ENCODE data around the gene OSBPL10. TPM values are rescaled to one million over a fixed set of nuclear protein-coding genes. Genes with fewer than 3 reads are reported as not detected.

Gene OSBPL10
- total and polyA plus RNA-seq, 8 donors = 1.8 to 37.7 (median 5.9) TPM

GRCh38 chr3:31772272-31772671 is 208.8 kb downstream of the OSBPL10 start:
- Histone ChIP-seq H3K4me3 (no peak overlapping the region), H3K4me1 (peaks cover 0 to 10% (median 0%) of the 10 kb centered on the region in 4 donors), H3K27ac (no peak overlapping the region), H3K27me3 (no peaks in the 10 kb centered on the region), H3K36me3 (no peaks in the 10 kb centered on the region), H3K9me3 (no peaks in the 10 kb centered on the region)
- no peak for DNase-seq
- 76 to 85% (median 83%) methylated on average over 4 of the region's 4 CpGs for WGBS, 5 donors
- intact Hi-C loops (cut with DNase I; ENCODE audit: low total_unique reads) = no loop called here
- TF ChIP-seq POLR2AphosphoS5 (IDR thresholded peaks at IDR 0.05) = no peak
- no peak for TF ChIP-seq CTCF (IDR thresholded peaks at IDR 0.05)
- TF ChIP-seq POLR2A (IDR thresholded peaks at IDR 0.05) = no peak
- TF ChIP-seq EP300 (IDR thresholded peaks at IDR 0.05) = no peak

- WGBS, 5 donors = 75 to 87% (median 75%) methylated on average over 5 of the region's 5 CpGs
- intact Hi-C loops (cut with DNase I; ENCODE audit: low total_unique reads) = no loop called here
Observed at GRCh38 chr3:31770822-31771326, 210.2 kb downstream of the OSBPL10 start.

GRCh38 chr3:31768479-31769125 is 212.5 kb downstream of the OSBPL10 start:
- WGBS, 5 donors = 34 to 43% (median 42%) methylated on average over 6 of the region's 6 CpGs
- intact Hi-C loops (cut with DNase I; ENCODE audit: low total_unique reads) = no loop called here
- no peak for TF ChIP-seq EP300 (IDR thresholded peaks at IDR 0.05)
- TF ChIP-seq POLR2A (IDR thresholded peaks at IDR 0.05) = no peak
- peak in 5 of 7 experiments; percentile 31 to 60 (median 35) for TF ChIP-seq CTCF (IDR thresholded peaks at IDR 0.05)
- peak in 1 of 3 donors; percentile 20 for TF ChIP-seq POLR2AphosphoS5 (IDR thresholded peaks at IDR 0.05)
- Histone ChIP-seq H3K27me3 (no peaks in the 10 kb centered on the region), H3K9me3 (no peaks in the 10 kb centered on the region), H3K36me3 (no peaks in the 10 kb centered on the region), H3K27ac (no peak overlapping the region), H3K4me1 (peaks cover 0 to 10% (median 2%) of the 10 kb centered on the region in 4 donors), H3K4me3 (no peak overlapping the region)
- peak; percentile 58 to 83 for DNase-seq

More at GRCh38 chr3:31770822-31771326, 210.2 kb downstream of the OSBPL10 start:
- Histone ChIP-seq H3K9me3 (no peaks in the 10 kb centered on the region), H3K4me1 (peaks cover 0 to 10% (median 2%) of the 10 kb centered on the region in 4 donors), H3K27me3 (no peaks in the 10 kb centered on the region), H3K36me3 (no peaks in the 10 kb centered on the region), H3K4me3 (no peak overlapping the region), H3K27ac (no peak overlapping the region)
- no peak for DNase-seq
- TF ChIP-seq EP300 (IDR thresholded peaks at IDR 0.05) = no peak
- no peak for TF ChIP-seq POLR2AphosphoS5 (IDR thresholded peaks at IDR 0.05)
- TF ChIP-seq CTCF (IDR thresholded peaks at IDR 0.05) = no peak
- no peak for TF ChIP-seq POLR2A (IDR thresholded peaks at IDR 0.05)

GRCh38 chr3:31767920-31768319 is 213.1 kb downstream of the OSBPL10 start:
- H3K4me3 ChIP-seq = no peak overlapping the region
- TF ChIP-seq EP300 (IDR thresholded peaks at IDR 0.05) = no peak
- no peak for TF ChIP-seq POLR2A (IDR thresholded peaks at IDR 0.05)
- TF ChIP-seq POLR2AphosphoS5 (IDR thresholded peaks at IDR 0.05) = no peak
- no peak for TF ChIP-seq CTCF (IDR thresholded peaks at IDR 0.05)
- no peaks in the 10 kb centered on the region for H3K9me3 ChIP-seq
- H3K27ac ChIP-seq = no peak overlapping the region
- H3K36me3 ChIP-seq = no peaks in the 10 kb centered on the region
- 88 to 94% (median 90%) methylated on average over 8 of the region's 8 CpGs for WGBS, 5 donors
- peaks cover 0 to 10% (median 2%) of the 10 kb centered on the region in 4 donors for H3K4me1 ChIP-seq
- intact Hi-C loops (cut with DNase I; ENCODE audit: low total_unique reads) = no loop called here
- no peak for DNase-seq
- H3K27me3 ChIP-seq = no peaks in the 10 kb centered on the region

Data from stomach (tissue), 9 donors.